Activated CD8-positive, alpha-beta T cell treated with anti-CD3 and anti-CD28 coated beads, Interleukin-2, amount 10 ng/mL, durations not matched to agents 7 days and 5 days (primary cell): ENCODE results near the gene KAZN. TPM values are rescaled to one million over a fixed set of nuclear protein-coding genes. Genes with fewer than 3 reads are reported as not detected.

Experiments used
- ATAC-seq: fragments of 150-1000 bp; cut with Tn5 transposase; one replicate; pipeline ENCODE4 v1.10.0; 2021; ENCODE audit warnings: moderate library complexity
- CTCF ChIA-PET: fragments of 350-600 bp; sonication (Branson Sonifier 250); formaldehyde crosslinking; loops from one replicate; lab custom pipeline; 2021; ENCODE audit warnings: antibody characterized with exemption; lab: Charles Lee
- POLR2A ChIA-PET: fragments of 350-600 bp; sonication (Branson Sonifier 250); formaldehyde crosslinking; loops from one replicate; lab custom pipeline; 2021; ENCODE audit warnings: antibody characterized with exemption; lab: Charles Lee
- DNase-seq: peaks from one replicate; pipeline ENCODE4 v3.0.0-alpha.2; 2020
- H3K27ac Mint-ChIP-seq: one replicate; pipeline ENCODE4 v1.8.0; 2021; ENCODE audit warnings: mild to moderate bottlenecking, mixed read lengths
- H3K27me3 Mint-ChIP-seq: one replicate; pipeline ENCODE4 v1.8.0; 2021; ENCODE audit warnings: low read depth, mixed read lengths
- H3K36me3 Mint-ChIP-seq: one replicate; pipeline ENCODE4 v1.8.0; 2021; ENCODE audit warnings: low read depth, mixed read lengths
- H3K4me1 Mint-ChIP-seq: one replicate; pipeline ENCODE4 v1.8.0; 2021; ENCODE audit warnings: low read depth, mixed read lengths
- H3K4me3 Mint-ChIP-seq: one replicate; pipeline ENCODE4 v1.8.0; 2021; ENCODE audit warnings: mild to moderate bottlenecking, mixed read lengths
- H3K9me3 Mint-ChIP-seq: one replicate; pipeline ENCODE4 v1.8.0; 2022; ENCODE audit warnings: mixed read lengths; ENCODE audit not compliant: insufficient read depth
- total RNA-seq, 2 experiments: library from RNA; stranded (reverse); gene quantifications; one replicate each; pipeline ENCODE4 v1.2.3, GENCODE V29; 2021

KAZN gene
- total RNA-seq, 2 experiments from 2014 or later = 1.1 to 1.7 TPM

- POLR2A ChIA-PET = no interaction called here
- no peaks in the 10 kb centered on the region for H3K9me3 Mint-ChIP-seq
- H3K4me1 Mint-ChIP-seq = no peaks in the 10 kb centered on the region
These were observed 56.9 kb downstream of the KAZN start for GRCh38 chr1:14655385-14655784.

GRCh38 chr1:14656384-14656937 is 58.0 kb downstream of the KAZN start:
- ChIA-PET POLR2A (no interaction called here), CTCF (no interaction called here)
- Mint-ChIP-seq H3K27me3 (peaks cover 2% of the 10 kb centered on the region), H3K9me3 (no peaks in the 10 kb centered on the region), H3K27ac (no peak overlapping the region), H3K36me3 (no peaks in the 10 kb centered on the region), H3K4me3 (no peak overlapping the region), H3K4me1 (no peaks in the 10 kb centered on the region)
- no peak for DNase-seq
- no peak for ATAC-seq

More at GRCh38 chr1:14655385-14655784, 56.9 kb downstream of the KAZN start:
- Mint-ChIP-seq H3K4me3 (no peak overlapping the region), H3K36me3 (no peaks in the 10 kb centered on the region), H3K27ac (no peak overlapping the region), H3K27me3 (peaks cover 2% of the 10 kb centered on the region)
- ATAC-seq = no peak
- CTCF ChIA-PET = no interaction called here
- DNase-seq = no peak

DNA sequence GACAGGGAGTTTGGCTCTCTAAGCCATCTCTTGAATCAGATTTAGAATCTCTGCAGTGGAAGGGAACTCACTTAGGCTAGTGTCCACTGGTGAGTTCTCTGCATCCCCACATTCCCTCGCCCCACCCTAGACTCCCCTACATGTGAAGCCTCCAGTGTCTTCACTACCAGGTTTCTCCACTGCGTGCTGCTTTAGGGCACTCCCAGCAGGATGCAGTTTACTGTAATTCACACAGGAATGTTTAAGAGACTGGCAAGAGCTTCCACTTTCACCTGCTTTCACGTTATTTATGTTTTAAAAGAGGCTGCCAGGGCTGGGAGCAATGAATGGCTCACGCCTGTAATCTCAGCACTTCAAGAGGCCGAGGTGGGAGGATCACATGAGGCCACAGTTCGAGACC is 60.2 kb downstream of the KAZN start:
- CTCF ChIA-PET = no interaction called here
- Mint-ChIP-seq H3K9me3 (no peaks in the 10 kb centered on the region), H3K27ac (no peak overlapping the region), H3K4me1 (no peaks in the 10 kb centered on the region), H3K4me3 (no peak overlapping the region), H3K36me3 (no peaks in the 10 kb centered on the region), H3K27me3 (peaks cover 2% of the 10 kb centered on the region)
- DNase-seq (no peak), ATAC-seq (no peak)
- POLR2A ChIA-PET = no interaction called here

- Mint-ChIP-seq H3K4me1 (no peaks in the 10 kb centered on the region), H3K36me3 (no peaks in the 10 kb centered on the region), H3K9me3 (no peaks in the 10 kb centered on the region), H3K27me3 (peaks cover 2% of the 10 kb centered on the region), H3K27ac (no peak overlapping the region), H3K4me3 (no peak overlapping the region)
- ATAC-seq (no peak), DNase-seq (no peak)
- CTCF ChIA-PET = no interaction called here
- POLR2A ChIA-PET = no interaction called here
These were observed 61.4 kb downstream of the KAZN start for GRCh38 chr1:14659913-14660312.

GRCh38 chr1:14660801-14661200 is 62.3 kb downstream of the KAZN start:
- ChIA-PET POLR2A (no interaction called here), CTCF (no interaction called here)
- H3K4me3 Mint-ChIP-seq = no peak overlapping the region
- H3K36me3 Mint-ChIP-seq = no peaks in the 10 kb centered on the region
- no peak overlapping the region for H3K27ac Mint-ChIP-seq
- ATAC-seq = no peak
- DNase-seq = no peak
- no peaks in the 10 kb centered on the region for H3K4me1 Mint-ChIP-seq
- H3K27me3 Mint-ChIP-seq = peaks cover 2% of the 10 kb centered on the region
- H3K9me3 Mint-ChIP-seq = no peaks in the 10 kb centered on the region

DNA sequence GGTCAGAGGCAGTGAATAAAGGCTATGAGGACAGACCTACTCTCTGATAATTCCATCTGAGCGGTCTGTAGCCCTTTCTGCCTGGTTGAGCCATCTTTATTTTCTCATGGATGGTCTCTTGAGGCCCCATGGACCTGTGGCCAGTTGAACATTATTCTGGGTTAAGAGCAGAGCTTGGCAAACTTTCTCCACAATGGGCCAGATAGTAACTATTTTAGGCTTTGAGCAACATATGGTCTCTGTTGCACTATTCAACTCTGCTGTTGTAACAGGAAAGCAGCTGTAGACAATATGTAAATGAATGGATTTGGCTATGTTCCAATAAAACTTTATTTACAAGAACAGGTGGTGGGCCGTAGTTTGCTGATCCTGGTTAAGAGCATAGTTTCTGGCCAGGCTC is 62.7 kb downstream of the KAZN start:
- H3K27ac Mint-ChIP-seq = no peak overlapping the region
- H3K4me1 Mint-ChIP-seq = no peaks in the 10 kb centered on the region
- POLR2A ChIA-PET = no interaction called here
- no peaks in the 10 kb centered on the region for H3K36me3 Mint-ChIP-seq
- H3K9me3 Mint-ChIP-seq = no peaks in the 10 kb centered on the region
- H3K4me3 Mint-ChIP-seq = no peak overlapping the region
- ATAC-seq (no peak), DNase-seq (no peak)
- CTCF ChIA-PET = no interaction called here
- H3K27me3 Mint-ChIP-seq = peaks cover 2% of the 10 kb centered on the region

DNA sequence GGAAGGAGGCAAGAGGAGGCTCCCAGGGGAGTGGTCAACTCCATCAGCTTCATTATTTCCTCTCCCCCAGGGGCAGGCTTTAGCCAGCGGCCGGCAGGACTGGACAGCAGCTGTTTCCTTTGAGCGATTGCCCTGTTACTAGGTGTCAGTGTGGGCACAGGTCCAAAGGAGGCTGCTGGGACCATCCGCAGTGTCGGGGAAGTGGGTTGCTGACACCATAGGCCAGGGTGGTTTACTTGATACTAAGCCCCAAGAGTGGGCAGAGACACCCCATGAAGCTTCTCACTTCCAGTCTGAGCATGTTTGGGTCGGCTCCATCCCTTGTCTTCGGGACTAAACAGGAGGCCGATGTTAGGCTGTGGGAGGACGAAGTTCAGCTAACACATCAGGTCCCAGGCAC is 63.6 kb downstream of the KAZN start:
- ChIA-PET CTCF (no interaction called here), POLR2A (no interaction called here)
- DNase-seq (no peak), ATAC-seq (no peak)
- Mint-ChIP-seq H3K27me3 (peaks cover 2% of the 10 kb centered on the region), H3K9me3 (no peaks in the 10 kb centered on the region), H3K36me3 (no peaks in the 10 kb centered on the region), H3K4me3 (no peak overlapping the region), H3K4me1 (no peaks in the 10 kb centered on the region), H3K27ac (no peak overlapping the region)

- CTCF ChIA-PET = interaction anchor here (0.6 kb wide), 1 partner anchor 641 kb away, joined by 3 read pairs; no protein-coding TSS in a partner anchor
- DNase-seq (no peak), ATAC-seq (no peak)
- POLR2A ChIA-PET = no interaction called here
- H3K27ac Mint-ChIP-seq = no peak overlapping the region
- no peaks in the 10 kb centered on the region for H3K9me3 Mint-ChIP-seq
- H3K4me1 Mint-ChIP-seq = no peaks in the 10 kb centered on the region
- no peaks in the 10 kb centered on the region for H3K36me3 Mint-ChIP-seq
- H3K4me3 Mint-ChIP-seq = no peak overlapping the region
- H3K27me3 Mint-ChIP-seq = peaks cover 2% of the 10 kb centered on the region
These were observed 65.3 kb downstream of the KAZN start for GRCh38 chr1:14663773-14664172.

DNA sequence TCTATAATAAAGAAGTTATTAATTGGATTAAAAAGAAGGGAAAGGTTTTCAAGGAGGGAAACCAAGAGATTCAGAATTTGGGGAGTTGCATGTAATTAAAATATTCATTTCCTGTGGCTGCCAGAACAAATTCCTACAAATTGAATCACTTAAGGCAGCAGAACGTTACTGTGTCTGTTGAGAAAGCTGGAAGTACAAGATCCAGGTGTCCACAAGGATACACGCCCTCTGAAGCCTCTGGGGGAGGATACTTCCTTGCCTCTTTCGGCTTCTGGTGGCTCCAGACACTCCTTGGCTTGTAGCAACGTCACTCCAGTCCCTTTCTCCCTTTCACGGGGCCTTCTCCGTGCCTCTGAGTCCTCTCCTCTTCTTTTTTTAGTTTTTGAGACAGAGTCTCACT is 67.9 kb downstream of the KAZN start:
- no peak overlapping the region for H3K4me3 Mint-ChIP-seq
- H3K27ac Mint-ChIP-seq = no peak overlapping the region
- H3K36me3 Mint-ChIP-seq = no peaks in the 10 kb centered on the region
- CTCF ChIA-PET = no interaction called here
- DNase-seq (no peak), ATAC-seq (no peak)
- no peaks in the 10 kb centered on the region for H3K27me3 Mint-ChIP-seq
- H3K9me3 Mint-ChIP-seq = no peaks in the 10 kb centered on the region
- POLR2A ChIA-PET = no interaction called here
- no peaks in the 10 kb centered on the region for H3K4me1 Mint-ChIP-seq

GRCh38 chr1:14666962-14667650 is 68.6 kb downstream of the KAZN start:
- H3K4me1 Mint-ChIP-seq = no peaks in the 10 kb centered on the region
- H3K27ac Mint-ChIP-seq = no peak overlapping the region
- no peak for DNase-seq
- no peaks in the 10 kb centered on the region for H3K9me3 Mint-ChIP-seq
- no peak overlapping the region for H3K4me3 Mint-ChIP-seq
- H3K36me3 Mint-ChIP-seq = no peaks in the 10 kb centered on the region
- POLR2A ChIA-PET = no interaction called here
- no peaks in the 10 kb centered on the region for H3K27me3 Mint-ChIP-seq
- no peak for ATAC-seq
- CTCF ChIA-PET = no interaction called here

DNA sequence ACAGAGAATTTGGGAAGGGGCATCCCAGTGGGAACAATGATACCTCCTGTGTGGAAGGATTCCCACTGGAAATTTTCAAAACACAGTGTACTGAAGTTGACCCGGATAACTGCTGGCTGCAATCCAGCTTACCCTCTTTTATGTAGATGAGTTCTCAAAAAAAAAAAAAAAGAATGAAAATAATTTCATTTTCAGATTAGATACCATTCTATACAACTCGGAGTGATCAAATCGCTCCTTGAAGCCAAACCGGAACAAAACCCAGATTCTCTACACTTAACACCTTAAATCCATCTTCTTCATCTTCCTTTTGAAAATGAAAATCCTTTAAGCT is 69.1 kb downstream of the KAZN start:
- CTCF ChIA-PET = no interaction called here
- no peak overlapping the region for H3K4me3 Mint-ChIP-seq
- no peaks in the 10 kb centered on the region for H3K27me3 Mint-ChIP-seq
- H3K4me1 Mint-ChIP-seq = no peaks in the 10 kb centered on the region
- H3K9me3 Mint-ChIP-seq = no peaks in the 10 kb centered on the region
- no peak for DNase-seq
- ATAC-seq = no peak
- no peak overlapping the region for H3K27ac Mint-ChIP-seq
- POLR2A ChIA-PET = no interaction called here
- H3K36me3 Mint-ChIP-seq = no peaks in the 10 kb centered on the region

- Mint-ChIP-seq H3K4me3 (no peak overlapping the region), H3K36me3 (no peaks in the 10 kb centered on the region), H3K4me1 (no peaks in the 10 kb centered on the region), H3K27ac (no peak overlapping the region), H3K27me3 (no peaks in the 10 kb centered on the region), H3K9me3 (no peaks in the 10 kb centered on the region)
- DNase-seq (no peak), ATAC-seq (no peak)
- CTCF ChIA-PET = no interaction called here
- POLR2A ChIA-PET = no interaction called here
These were observed 70.1 kb downstream of the KAZN start for GRCh38 chr1:14668538-14668937.

DNA sequence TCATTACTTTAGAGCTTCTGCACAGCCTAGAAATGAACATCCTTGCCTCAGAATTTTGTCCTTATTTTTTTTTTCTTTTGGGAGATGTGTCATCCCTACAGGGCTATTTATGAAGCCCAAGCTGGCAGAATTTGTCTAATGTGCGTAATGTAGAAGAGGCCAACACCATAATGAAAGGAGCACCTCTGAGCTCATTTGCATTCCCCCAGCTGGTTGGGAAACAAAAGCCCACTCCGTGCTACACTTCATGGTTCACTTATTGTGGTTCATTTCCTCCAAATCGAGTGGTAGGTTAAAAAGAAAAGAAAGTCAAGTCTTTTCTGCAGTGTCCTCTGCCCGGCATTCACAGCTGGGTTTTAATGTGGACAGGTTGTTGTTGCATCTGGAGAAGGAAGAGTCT is 73.5 kb downstream of the KAZN start:
- no peak overlapping the region for H3K27ac Mint-ChIP-seq
- no peaks in the 10 kb centered on the region for H3K27me3 Mint-ChIP-seq
- H3K36me3 Mint-ChIP-seq = no peaks in the 10 kb centered on the region
- POLR2A ChIA-PET = no interaction called here
- no peak overlapping the region for H3K4me3 Mint-ChIP-seq
- no peaks in the 10 kb centered on the region for H3K4me1 Mint-ChIP-seq
- CTCF ChIA-PET = no interaction called here
- no peak for DNase-seq
- no peaks in the 10 kb centered on the region for H3K9me3 Mint-ChIP-seq
- ATAC-seq = no peak
